GM18873 (cell line): ENCODE data around the gene CCDC88A.
A peak's percentile ranks its signal among the peaks of the same experiment; 100 is the strongest.
"Not testable (repeated sequence)": the region's sequence is repeated elsewhere in the genome, so short reads cannot be mapped to it uniquely, and the experiment has no call there.

Source experiments
- ATAC-seq: cut with Tn5 transposase; IDR thresholded peaks from one replicate; pipeline ENCODE4 v1.9.1; 2021; ENCODE audit warnings: mild to moderate bottlenecking, moderate library complexity, moderate number of reproducible peaks; ENCODE audit not compliant: unreplicated experiment, low FRiP score

The CCDC88A gene

GRCh38 chr2:55419679-55420438, at the start of gene CCDC88A:
CCDC88A (minus strand) TSS chr2:55419856; CDS start chr2:55419079, 777 bp downstream.
- ATAC-seq: peak; percentile 50

- no peak for ATAC-seq
Observed at GRCh38 chr2:55461679-55462078, 42.0 kb upstream of the CCDC88A start.

- ATAC-seq: no peak
Observed at GRCh38 chr2:55460562-55460961, 40.9 kb upstream of the CCDC88A start.

GRCh38 chr2:55459714-55460274, 40.1 kb upstream of the CCDC88A start:
- no peak for ATAC-seq

GRCh38 chr2:55459279-55459678, 39.6 kb upstream of the CCDC88A start:
- no peak for ATAC-seq

GRCh38 chr2:55454121-55454520, 34.5 kb upstream of the CCDC88A start:
- ATAC-seq: no peak

GRCh38 chr2:55452879-55453278, 33.2 kb upstream of the CCDC88A start:
- no peak for ATAC-seq

- ATAC-seq: no peak
Observed at GRCh38 chr2:55451699-55452098, 32.0 kb upstream of the CCDC88A start.

- not testable (repeated sequence) for ATAC-seq
Observed at GRCh38 chr2:55450014-55450413, 30.4 kb upstream of the CCDC88A start.

- ATAC-seq: not testable (repeated sequence)
Observed at GRCh38 chr2:55442045-55442760, 22.5 kb upstream of the CCDC88A start.

GRCh38 chr2:55441280-55441892, 21.7 kb upstream of the CCDC88A start:
- ATAC-seq: no peak

- no peak for ATAC-seq
Observed at GRCh38 chr2:55439101-55439397, 19.4 kb upstream of the CCDC88A start.

- ATAC-seq: no peak
Observed at GRCh38 chr2:55438391-55439100, 18.9 kb upstream of the CCDC88A start.

GRCh38 chr2:55437515-55438390, 18.1 kb upstream of the CCDC88A start:
- no peak for ATAC-seq

- no peak for ATAC-seq
Observed at GRCh38 chr2:55431982-55432627, 12.4 kb upstream of the CCDC88A start.

GRCh38 chr2:55430211-55430975, 10.7 kb upstream of the CCDC88A start:
- no peak for ATAC-seq

GRCh38 chr2:55428258-55428657, 8.6 kb upstream of the CCDC88A start:
- no peak for ATAC-seq

GRCh38 chr2:55425431-55425831, 5.8 kb upstream of the CCDC88A start:
- no peak for ATAC-seq
